Erythroblast (primary cell): ENCODE results near the gene TMA7B.

ENCODE experiments used
- GATA1 ChIP-seq: IDR thresholded peaks from 2 replicates; pipeline ENCODE4 v1.6.1; 2011; ENCODE audit warnings: low read depth, mild to moderate bottlenecking, control low read depth, low read length, moderate library complexity
- POLR2A ChIP-seq: IDR thresholded peaks from 2 replicates; pipeline ENCODE4 v1.6.1; 2011; ENCODE audit warnings: mild to moderate bottlenecking, low read length

GRCh38 chr22:39926753-39927152 is 33.4 kb upstream of the TMA7B start:
- TF ChIP-seq POLR2A (no peak), GATA1 (no peak)
